GM19099 (cell line): ENCODE data around the gene KDM7A.

Experiments
- POLR2A ChIP-seq: IDR thresholded peaks from 3 replicates; pipeline ENCODE4 v1.6.1; 2011; ENCODE audit warnings: low read depth; ENCODE audit not compliant: insufficient read length; ENCODE audit errors: extremely low read depth

The KDM7A gene

GRCh38 chr7:140211698-140212097 lies 34.9 kb upstream of the KDM7A start:
- no peak for TF ChIP-seq POLR2A

- TF ChIP-seq POLR2A: no peak
These were observed 33.3 kb upstream of the KDM7A start for GRCh38 chr7:140209866-140210609.

GRCh38 chr7:140206616-140207389 lies 30.0 kb upstream of the KDM7A start:
- no peak for TF ChIP-seq POLR2A

GRCh38 chr7:140205600-140205999 lies 28.8 kb upstream of the KDM7A start:
- no peak for TF ChIP-seq POLR2A

GRCh38 chr7:140203556-140203955 lies 26.8 kb upstream of the KDM7A start:
- no peak for TF ChIP-seq POLR2A

- TF ChIP-seq POLR2A: no peak
These were observed 24.6 kb upstream of the KDM7A start for GRCh38 chr7:140201393-140201792.

- TF ChIP-seq POLR2A: no peak
These were observed 23.5 kb upstream of the KDM7A start for GRCh38 chr7:140200061-140200989.

GRCh38 chr7:140197938-140198337 lies 21.2 kb upstream of the KDM7A start:
- TF ChIP-seq POLR2A: no peak

GRCh38 chr7:140197218-140197890 lies 20.6 kb upstream of the KDM7A start:
- no peak for TF ChIP-seq POLR2A

- no peak for TF ChIP-seq POLR2A
These were observed 19.8 kb upstream of the KDM7A start for GRCh38 chr7:140196361-140197217.

- TF ChIP-seq POLR2A: no peak
These were observed 19.1 kb upstream of the KDM7A start for GRCh38 chr7:140195859-140196258.

GRCh38 chr7:140192620-140193019 lies 15.8 kb upstream of the KDM7A start:
- TF ChIP-seq POLR2A: no peak

- TF ChIP-seq POLR2A: no peak
These were observed 15.4 kb upstream of the KDM7A start for GRCh38 chr7:140192176-140192575.

- no peak for TF ChIP-seq POLR2A
These were observed 13.8 kb upstream of the KDM7A start for GRCh38 chr7:140190588-140190987.
